Stimulated activated CD8-positive, alpha-beta memory T cell treated with anti-CD3 and anti-CD28 coated beads, Interleukin-4, amount 100 ng/mL, for 48 hours (primary cell): ENCODE measurements around the gene VPS25.
"Not testable (repeated sequence)": the region's sequence is repeated elsewhere in the genome, so short reads cannot be mapped to it uniquely, and the experiment has no call there.

Source experiments
- DNase-seq: peaks from one replicate; pipeline ENCODE4 v3.0.0-alpha.2; 2020

The VPS25 gene

DNA sequence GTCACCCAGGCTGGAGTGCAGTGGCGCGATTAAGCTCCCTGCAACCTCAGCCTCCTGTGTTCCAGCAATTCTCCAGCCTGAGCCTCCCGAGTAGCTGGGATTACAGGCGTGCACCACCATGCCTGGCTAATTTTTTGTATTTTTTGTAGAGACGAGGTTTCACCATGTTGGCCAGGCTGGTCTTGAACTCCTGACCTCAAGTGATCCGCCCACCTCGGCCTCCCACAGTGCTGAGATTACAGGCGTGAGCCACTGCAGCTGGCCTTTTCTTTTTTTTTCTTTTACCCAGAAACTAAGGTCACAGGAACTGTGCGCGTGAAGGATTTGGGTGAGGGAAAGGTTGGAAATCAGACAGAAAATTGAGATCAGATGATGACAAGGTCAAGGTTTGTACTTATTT is 3.3 kb upstream of the VPS25 start:
- DNase-seq, result not testable (repeated sequence)

DNA sequence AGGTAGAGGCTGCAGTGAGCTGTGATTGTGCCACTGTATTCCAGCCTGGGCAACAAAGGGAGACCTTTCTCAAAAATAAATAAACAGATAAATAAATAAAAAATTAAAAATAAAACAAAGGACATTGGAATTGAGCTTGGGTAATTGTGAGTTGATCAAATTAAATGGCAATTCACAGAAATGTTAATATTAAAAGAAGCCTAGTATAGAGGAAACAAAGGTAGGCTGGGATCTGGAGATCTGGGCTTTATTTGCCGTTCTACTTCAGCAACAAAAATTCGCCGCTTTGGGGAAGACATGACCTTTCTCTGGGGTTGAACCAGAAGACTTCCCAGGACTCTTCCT is 332 bp upstream of the VPS25 start:
- DNase-seq, result no peak

DNA sequence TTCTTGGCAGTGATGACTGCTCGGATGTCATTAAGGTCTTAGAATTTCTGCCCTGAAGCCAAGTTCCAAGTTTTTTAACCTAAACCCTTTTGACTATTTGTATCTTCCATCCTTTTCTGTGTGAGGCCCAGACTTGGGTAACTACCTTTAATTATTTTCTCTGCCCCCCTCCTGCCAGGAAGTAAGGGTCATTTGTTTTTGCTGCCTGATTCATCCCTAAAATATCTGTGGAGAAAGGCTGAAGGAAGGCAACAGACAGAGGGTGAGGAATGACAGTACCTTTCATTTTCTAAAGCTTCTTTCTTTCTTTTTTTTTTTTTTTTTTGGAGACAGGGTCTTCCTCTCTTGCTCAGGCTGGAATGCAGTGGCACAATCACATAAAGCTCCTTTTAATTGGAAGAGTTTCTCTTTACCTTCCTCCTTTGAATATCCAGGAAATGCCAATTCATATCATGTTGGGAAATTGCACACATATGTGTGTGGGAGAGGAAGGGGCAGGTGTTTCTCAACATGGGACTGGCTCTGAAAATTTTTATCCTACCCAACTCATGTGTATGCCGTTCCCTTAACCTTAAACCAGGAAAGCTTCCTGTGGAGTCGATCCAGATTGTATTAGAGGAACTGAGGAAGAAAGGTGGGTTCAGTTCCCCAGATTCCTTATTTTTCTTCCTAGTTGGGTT is 957 bp downstream of the VPS25 start:
- no peak for DNase-seq

DNA sequence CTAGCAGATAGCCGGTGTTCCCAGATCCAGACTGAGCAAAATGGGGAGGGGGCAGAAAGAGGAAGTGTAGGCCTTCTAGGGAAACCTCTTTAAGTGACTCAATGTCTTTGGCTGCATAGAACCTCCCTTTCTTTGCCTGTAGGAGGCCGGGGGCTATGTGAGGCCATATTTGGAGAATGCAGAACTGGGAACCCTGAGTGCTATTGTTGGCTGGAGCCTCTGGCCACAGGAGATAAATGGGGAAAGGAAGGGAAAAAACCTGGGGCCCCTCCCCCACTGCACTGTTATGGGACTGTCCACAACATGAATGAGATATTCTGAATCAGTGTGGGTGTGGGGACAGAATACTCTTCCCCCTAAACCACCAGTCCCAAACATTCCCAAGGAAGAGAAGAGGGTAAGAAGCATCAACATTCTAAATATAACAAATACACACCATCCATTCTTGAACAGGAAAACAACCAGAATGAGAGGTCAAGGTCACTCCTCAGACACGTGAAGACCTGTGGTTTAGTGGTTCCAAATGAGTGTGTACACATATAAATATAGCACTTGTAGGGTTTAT is 2.4 kb downstream of the VPS25 start:
- DNase-seq, result no peak

DNA sequence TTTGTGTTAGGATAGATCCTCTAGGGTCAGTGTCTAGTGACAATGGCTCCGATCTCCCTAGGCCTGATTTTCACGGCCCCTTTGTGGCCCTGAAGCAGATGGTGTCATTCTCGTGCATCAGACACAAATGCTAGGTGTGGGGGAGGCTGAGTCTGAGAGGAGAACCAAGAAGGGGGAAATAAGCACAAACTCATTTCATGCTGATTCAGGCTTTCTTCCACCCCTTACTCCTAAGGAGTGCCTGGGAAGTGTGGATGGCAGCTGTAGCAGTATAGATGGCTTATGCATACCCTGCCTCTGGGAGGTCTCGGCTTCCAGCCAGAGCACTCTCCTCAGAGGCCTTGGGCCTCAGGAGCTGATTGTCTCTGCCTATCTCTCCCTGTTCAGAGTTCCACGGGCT is 5.3 kb downstream of the VPS25 start:
- no peak for DNase-seq

DNA sequence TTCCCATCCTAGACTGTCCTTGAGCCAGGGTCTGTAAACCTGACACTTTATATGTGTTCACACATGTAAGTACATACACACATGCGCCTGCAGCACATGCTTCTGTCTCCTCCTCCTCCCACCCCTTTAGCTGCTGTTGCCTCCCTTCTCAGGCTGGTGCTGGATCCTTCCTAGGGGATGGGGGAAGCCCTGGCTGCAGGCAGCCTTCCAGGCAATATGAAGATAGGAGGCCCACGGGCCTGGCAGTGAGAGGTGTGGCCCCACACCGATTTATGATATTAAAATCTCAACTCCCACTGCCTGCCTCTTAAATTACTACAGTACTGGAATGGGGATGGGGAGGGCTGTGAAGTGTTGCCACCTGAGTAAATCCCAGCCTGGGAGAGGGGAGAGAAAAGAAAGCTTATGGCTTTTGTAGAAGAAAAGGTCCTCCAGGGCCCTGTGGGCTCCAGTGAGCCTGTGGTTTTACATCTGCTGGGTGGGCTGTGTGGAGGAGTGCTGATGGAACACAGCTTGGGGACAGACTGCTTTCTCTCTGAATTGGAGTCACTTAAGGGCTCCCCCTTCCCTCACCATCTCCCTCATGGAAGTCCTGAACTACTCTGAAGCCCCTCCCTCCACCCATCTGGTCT is 6.2 kb downstream of the VPS25 start:
- no peak for DNase-seq

DNA sequence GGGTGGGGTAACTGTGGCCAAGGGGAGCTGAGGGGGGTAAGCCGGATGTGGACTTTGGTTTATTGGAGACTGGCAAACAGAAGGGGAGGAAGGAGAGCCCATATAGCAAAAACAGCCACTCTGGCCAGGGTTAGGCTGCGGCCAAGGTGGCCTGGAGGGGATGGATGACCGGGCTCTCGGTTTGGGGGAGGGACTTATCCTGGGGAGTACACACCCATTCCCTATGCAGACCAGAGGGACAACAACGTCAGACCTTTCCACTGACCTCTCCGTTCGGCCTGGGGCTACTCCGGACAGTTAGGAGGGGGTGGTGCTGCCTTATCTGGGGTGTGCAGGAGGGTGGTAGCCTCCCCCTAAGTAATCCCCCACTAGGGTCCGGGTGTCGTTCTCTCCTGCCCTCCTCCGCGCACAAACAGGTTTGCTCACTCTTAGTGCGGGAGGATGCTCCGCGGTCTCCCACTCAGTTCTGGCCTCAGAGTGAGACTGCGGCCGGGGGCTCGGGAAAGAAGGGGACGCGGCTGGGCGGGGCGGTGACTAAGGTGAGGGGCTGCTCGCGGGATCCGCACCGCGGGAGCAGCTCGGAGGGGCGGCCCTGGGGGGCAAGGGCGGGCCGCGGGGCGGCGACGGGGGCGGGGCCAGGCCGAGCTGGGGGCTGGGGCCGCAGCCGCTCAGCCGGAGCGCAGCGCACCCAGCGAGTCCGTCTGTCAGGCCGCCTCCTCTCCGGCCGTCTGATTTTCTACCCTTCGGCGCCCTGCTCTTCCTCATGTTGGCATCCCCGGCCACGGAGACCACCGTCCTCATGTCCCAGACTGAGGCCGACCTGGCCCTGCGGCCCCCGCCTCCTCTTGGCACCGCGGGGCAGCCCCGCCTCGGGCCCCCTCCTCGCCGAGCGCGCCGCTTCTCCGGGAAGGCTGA is 6.9 kb downstream of the VPS25 start, which contains the start of gene WNK4:
WNK4 (plus strand) TSS at position 675 of the 915 bp plus-strand sequence; CDS start at position 764, 89 bp downstream.
- no peak for DNase-seq

DNA sequence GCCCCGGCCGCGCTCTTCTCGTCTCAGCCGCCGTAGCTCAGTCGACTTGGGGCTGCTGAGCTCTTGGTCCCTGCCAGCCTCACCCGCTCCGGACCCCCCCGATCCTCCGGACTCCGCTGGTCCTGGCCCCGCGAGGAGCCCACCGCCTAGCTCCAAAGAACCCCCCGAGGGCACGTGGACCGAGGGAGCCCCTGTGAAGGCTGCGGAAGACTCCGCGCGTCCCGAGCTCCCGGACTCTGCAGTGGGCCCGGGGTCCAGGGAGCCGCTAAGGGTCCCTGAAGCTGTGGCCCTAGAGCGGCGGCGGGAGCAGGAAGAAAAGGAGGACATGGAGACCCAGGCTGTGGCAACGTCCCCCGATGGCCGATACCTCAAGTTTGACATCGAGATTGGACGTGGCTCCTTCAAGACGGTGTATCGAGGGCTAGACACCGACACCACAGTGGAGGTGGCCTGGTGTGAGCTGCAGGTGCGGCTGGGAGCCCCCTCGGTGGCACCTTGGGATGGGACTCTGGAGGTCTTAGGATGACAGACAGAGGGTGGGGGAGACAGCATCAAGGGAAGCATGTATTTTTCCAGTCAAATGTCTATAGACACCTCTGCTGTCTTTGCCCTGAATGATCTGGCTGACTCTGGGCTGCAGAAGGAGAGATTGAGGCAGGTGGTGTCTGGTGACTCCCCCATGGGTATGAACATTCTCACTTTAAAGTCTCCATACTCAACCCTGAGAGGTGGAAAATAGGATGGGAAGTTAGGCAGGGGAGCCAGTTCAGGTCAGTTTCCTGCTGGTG is 7.8 kb downstream of the VPS25 start:
- no peak for DNase-seq

DNA sequence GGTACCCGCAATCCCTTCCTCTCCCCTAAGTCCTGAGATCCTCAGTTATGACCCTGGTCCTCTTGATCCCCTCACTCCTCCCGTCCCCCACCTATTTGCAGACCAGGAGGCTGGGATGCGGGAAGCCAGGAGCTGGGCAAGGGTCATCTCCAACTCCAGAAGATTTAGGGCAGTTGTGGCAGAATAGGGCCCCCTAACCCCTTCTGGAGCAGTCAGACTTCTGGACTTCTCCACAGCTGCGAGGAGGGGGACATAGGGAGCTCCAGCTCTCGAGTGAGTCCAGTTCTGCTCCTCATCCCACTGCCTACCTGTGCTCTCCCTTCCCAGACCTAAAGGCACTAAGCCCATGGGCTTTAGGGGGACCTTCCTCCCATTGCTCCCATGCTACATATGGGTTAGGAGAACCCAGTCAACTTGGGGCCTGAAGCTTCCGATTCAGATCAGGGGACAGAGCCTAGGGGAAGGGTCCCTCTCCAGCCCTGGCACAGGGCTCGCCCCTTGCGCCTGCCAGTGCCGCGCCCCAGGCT is 8.5 kb downstream of the VPS25 start:
- no peak for DNase-seq

DNA sequence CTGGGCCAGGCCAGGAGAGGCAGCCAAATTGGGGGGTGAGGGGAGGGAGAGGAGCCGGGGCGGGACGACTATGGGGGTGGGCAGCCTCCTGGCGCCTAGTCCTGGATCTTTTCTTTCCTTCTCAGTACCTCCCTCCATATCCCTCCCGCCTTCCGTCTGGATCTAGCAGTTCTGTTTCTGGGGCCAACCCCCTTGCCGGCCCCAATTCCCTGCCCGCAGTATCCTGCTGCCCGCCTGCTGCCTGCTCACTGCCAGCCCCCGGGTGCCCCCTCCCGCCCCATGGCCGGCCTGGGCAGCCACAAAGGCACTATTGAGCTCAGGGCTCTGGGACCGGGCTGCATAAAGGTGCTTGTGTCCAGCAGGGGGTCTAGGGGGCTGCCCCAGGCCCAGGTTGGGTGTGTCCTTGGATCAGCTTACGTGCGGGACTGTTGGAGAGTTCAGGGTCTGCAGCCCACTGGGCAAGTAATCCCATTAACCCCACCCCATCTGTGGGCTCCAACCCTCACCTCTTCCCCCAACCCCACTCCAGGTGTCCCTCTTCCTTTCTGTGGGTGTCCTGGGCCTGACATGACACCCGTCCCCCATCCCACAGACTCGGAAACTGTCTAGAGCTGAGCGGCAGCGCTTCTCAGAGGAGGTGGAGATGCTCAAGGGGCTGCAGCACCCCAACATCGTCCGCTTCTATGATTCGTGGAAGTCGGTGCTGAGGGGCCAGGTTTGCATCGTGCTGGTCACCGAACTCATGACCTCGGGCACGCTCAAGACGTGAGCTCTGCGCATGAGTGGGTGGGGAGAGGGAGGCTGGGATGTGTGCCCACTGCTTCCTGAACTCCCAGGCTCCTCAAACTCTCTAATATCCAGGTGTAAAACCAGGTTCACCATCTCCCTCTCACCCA is 9.2 kb downstream of the VPS25 start:
- no peak for DNase-seq

DNA sequence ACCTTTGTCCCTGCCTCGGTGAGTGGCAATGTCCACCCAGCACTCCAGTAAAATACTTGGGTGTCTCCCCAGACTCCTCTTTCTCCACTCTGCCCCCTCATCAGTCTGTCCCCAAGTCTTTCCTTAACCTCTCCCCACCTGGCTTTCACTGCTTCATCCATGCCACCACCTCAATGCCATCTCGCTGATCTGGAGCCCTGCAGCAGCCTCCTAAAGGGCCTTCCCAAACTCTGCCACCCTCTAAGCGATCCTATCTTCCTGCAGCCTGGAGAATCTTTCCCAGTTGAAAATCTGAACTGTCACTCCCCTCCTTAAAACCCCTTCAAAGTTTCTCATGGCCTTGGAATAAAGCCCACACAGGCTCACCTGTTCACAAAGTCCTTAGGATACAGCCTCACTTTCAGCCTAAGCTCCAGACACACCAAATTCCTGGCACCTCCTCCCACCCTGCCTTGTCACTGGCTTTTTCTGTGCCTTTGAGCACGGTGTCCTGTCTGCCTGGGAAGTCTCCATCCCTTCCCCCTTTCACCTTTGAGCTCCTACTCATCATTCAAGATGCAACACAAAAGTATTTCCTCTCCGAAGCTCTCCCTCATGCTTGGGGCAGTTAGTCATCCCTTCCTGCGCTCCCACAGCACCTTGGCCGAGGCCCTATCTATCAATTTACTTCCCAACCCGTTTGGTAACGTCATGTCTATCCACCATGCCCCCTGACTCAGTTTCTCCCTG is 10.0 kb downstream of the VPS25 start:
- DNase-seq, result no peak

DNA sequence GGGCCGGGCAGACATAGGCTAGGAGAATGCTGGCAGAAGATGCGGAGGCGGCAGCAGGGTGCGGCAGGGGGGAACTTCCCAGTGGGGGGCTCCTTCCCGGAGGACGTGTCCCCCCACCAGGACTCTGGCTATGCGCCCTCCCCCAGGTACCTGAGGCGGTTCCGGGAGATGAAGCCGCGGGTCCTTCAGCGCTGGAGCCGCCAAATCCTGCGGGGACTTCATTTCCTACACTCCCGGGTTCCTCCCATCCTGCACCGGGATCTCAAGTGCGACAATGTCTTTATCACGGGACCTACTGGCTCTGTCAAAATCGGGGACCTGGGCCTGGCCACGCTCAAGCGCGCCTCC is 10.5 kb downstream of the VPS25 start:
- DNase-seq, result no peak

DNA sequence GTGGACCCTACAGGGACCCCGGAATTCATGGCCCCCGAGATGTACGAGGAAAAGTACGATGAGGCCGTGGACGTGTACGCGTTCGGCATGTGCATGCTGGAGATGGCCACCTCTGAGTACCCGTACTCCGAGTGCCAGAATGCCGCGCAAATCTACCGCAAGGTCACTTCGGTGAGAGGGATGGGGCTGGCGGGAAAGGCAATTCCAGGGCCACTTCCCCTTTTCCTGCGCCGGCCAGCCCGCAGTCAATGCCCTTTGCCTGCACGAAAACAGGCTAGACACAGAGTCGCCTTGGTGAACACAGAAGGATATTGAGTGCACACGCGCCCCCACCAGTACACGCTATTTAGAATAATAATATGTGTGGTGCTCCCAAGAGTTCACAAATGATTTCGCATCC is 11.2 kb downstream of the VPS25 start:
- no peak for DNase-seq

DNA sequence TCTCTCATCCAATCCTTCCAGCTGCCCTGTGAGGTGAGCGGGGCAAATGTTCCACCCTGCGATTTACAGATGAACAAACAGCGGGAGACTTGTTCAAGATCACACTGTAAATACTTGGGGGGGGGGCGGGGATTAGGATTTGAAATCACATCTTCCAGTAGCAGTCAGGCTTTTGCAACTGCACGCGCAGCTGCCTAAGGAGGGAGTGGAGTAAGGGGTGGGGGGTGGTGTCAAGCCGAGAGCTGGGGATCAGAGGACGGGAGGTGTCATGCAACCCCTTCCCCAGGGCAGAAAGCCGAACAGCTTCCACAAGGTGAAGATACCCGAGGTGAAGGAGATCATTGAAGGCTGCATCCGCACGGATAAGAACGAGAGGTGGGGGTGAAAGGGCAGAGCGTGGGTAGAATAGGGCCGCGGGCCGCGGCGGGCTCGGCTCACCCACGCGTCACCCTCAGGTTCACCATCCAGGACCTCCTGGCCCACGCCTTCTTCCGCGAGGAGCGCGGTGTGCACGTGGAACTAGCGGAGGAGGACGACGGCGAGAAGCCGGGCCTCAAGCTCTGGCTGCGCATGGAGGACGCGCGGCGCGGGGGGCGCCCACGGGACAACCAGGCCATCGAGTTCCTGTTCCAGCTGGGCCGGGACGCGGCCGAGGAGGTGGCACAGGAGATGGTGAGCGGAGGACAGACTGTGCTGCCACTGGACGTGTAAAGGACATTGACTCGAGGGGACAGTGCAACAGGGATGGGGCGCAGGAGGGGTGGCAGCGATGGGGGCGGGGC is 11.8 kb downstream of the VPS25 start:
- DNase-seq, result no peak

DNA sequence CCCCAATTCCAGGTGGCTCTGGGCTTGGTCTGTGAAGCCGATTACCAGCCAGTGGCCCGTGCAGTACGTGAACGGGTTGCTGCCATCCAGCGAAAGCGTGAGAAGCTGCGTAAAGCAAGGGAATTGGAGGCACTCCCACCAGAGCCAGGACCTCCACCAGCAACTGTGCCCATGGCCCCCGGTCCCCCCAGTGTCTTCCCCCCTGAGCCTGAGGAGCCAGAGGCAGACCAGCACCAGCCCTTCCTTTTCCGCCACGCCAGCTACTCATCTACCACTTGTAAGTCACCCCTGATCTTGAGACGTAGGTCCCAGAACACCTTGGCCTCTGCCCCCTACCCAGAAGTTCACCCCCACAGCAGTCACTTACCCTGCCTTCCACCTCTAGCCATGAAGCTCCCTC is 14.0 kb downstream of the VPS25 start:
- no peak for DNase-seq

DNA sequence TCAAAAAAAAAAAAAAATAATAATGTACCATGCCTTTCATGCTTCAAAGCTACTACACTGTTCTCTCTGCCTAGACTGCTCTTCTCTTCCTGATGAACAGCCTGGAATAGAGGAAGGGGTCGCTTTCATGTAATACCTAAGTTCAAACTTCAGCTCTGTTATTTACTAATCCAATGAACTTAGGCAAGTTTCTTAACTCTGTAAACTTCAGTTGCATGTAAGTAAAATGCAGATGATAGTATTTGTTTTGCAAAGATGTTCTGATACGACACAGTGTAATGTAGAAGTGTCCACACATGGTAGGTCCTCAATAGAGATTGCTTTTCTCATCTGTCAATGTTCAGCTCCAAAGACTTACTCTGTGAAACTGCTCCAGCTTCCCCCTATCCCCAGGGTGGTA is 18.7 kb downstream of the VPS25 start:
- no peak for DNase-seq

DNA sequence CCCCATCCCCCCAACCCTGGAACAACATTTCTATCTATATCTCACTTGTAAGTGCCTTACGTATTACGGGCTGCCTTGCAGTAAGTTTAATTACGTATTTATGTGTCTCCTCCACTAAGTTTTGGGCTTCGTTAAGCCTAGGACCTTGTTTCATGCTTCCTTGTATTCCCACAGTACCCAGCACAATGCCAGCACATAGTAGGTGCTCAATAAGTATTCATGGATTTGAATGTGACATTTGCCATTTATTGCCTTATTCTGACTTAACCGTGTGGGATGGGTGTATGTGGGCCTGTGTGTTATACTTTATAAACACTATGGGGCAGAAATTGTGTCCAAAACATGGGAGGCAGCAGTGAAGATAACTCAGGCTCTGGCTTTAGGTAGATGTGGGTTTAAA is 19.3 kb downstream of the VPS25 start:
- no peak for DNase-seq

DNA sequence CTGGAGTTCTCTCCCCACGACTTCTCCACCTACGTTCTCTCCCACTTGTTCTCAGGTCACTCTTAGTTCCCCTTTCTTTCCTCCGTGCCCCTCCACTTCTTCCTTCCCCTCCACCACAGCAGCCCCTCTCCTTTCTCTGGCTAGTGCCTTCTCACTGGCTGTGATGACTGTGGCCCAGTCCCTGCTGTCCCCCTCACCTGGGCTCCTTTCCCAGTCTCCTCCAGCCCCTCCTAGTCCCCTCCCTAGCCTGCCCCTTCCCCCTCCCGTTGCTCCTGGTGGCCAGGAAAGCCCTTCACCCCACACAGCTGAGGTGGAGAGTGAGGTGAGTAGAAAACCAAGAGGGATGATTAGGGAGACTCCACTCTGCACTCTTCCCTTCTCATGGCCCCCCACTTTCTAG is 21.8 kb downstream of the VPS25 start:
- DNase-seq, result no peak

DNA sequence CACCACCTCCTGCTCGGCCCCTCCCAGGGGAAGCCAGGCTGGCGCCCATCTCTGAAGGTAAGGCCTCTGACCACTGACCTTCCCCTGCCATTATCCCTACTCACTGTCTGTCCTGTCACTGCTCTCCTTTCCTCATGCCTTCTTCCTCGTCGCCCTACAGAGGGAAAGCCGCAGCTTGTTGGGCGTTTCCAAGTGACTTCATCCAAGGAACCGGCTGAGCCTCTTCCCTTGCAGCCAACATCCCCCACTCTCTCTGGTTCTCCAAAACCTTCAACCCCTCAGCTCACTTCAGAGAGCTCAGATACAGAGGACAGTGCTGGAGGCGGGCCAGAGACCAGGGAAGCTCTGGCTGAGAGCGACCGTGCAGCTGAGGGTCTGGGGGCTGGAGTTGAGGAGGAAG is 22.2 kb downstream of the VPS25 start:
- no peak for DNase-seq
